Measurements from ENCODE around the gene WDR45B. TPM values are rescaled to one million over a fixed set of nuclear protein-coding genes. Genes with fewer than 3 reads are reported as not detected.
A peak's percentile ranks its signal among the peaks of the same experiment; 100 is the strongest.

WDR45B gene
- polyA plus RNA-seq, 1 experiment, result 141 TPM

DNA sequence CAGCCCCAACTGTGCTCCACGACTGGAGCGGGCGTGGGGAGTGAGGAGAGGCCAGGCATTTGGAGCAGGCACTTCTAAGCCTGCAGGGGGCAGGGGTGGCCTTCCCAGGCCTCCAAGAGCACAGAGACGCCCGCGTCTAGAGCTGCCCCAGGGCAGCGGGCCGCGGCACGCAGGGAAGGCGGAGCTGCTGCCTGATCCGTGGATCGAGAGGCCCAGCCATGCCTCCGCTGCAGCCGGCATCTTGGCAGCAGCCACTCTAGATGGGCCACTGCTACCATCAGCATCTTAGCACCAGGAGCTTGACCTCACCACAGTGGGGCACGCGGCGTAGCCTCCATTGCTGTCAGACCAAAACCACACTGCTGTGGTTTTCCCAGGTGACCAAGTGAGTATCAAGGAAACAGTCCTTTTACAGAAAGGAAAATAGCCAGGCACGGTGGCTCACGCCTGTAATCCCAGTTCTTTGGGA is 20.4 kb upstream of the WDR45B start:
- CTCF ChIA-PET, result interaction anchor here (0.7 to 2.5 kb wide), 13 partner anchors 9 to 208 kb away, joined by 3 to 12 read pairs (median 5); no protein-coding TSS in a partner anchor
- Histone ChIP-seq H3K4me3 (ENCODE audit: low read depth, low read length) (no peak overlapping the region), H3K27me3 (ENCODE audit: control insufficient read depth, insufficient read depth, low read length) (no peaks in the 10 kb centered on the region), H3K36me3 (ENCODE audit: control insufficient read depth, insufficient read depth, low read length) (no peaks in the 10 kb centered on the region)
- POLR2A ChIA-PET, result no interaction called here
- no peak for DNase-seq (ENCODE audit: low read depth)
- TF ChIP-seq, protein P1, sequence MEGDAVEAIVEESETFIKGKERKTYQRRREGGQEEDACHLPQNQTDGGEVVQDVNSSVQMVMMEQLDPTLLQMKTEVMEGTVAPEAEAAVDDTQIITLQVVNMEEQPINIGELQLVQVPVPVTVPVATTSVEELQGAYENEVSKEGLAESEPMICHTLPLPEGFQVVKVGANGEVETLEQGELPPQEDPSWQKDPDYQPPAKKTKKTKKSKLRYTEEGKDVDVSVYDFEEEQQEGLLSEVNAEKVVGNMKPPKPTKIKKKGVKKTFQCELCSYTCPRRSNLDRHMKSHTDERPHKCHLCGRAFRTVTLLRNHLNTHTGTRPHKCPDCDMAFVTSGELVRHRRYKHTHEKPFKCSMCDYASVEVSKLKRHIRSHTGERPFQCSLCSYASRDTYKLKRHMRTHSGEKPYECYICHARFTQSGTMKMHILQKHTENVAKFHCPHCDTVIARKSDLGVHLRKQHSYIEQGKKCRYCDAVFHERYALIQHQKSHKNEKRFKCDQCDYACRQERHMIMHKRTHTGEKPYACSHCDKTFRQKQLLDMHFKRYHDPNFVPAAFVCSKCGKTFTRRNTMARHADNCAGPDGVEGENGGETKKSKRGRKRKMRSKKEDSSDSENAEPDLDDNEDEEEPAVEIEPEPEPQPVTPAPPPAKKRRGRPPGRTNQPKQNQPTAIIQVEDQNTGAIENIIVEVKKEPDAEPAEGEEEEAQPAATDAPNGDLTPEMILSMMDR (IDR thresholded peaks at IDR 0.05; ENCODE audit: insufficient read depth, low read depth, low read length), result peak; percentile 73

DNA sequence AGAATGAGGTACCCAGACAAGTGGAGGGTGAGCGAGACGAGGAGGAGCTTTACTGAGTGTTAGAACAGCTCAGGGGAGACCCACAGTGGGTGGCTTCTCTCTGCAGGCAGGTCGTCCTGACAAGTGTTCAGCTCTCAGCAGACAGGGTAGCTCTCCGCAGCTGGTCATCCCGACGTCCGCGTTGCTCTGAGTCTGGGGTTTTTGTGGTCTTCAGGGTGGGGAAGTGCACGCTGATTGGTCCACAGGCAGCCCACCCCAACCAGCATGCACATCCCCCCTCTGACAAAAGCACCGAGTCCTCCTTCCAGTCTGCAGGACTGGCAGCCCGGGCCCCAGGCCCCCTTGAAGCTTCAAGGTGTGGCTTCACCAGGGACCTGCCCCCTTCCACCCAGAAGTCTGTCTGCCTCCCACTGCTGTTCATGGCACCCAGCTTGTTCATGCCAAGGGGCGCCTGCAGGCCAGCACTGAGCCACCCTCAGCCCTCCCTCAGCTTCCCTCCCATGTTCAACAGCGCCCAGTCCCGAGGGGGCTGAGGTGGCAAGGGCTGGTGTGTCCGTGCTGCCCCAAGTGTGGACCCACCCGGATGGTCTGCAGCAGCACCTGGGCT is 19.9 kb upstream of the WDR45B start:
- DNase-seq (ENCODE audit: low read depth), result no peak
- TF ChIP-seq, protein P1 (IDR thresholded peaks at IDR 0.05; ENCODE audit: insufficient read depth, low read depth, low read length), result no peak
- Histone ChIP-seq H3K27me3 (ENCODE audit: control insufficient read depth, insufficient read depth, low read length) (no peaks in the 10 kb centered on the region), H3K36me3 (ENCODE audit: control insufficient read depth, insufficient read depth, low read length) (no peaks in the 10 kb centered on the region), H3K4me3 (ENCODE audit: low read depth, low read length) (no peak overlapping the region)
- ChIA-PET CTCF (interaction anchor here (0.6 to 2.5 kb wide), 14 partner anchors 8 to 113 kb away, joined by 3 to 12 read pairs (median 5); no protein-coding TSS in a partner anchor), POLR2A (no interaction called here)

DNA sequence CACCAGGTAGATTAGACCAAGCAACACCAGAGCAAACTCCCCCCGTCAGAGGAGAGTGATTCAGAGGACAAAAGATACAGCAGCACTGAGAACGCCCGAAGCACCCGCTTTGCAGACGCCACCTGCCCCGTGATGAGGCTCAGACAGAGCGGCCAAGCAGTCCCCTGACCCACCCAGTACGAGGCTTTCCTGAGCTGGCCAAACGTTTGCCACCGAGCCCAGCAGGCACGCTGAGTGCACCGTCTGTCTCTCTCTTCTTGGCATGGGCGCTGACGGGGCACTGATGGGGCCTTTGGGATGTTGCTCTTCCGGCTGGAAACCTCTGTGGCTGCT is 19.4 kb upstream of the WDR45B start:
- H3K27me3 ChIP-seq (ENCODE audit: control insufficient read depth, insufficient read depth, low read length), result no peaks in the 10 kb centered on the region
- no peak for DNase-seq (ENCODE audit: low read depth)
- no peaks in the 10 kb centered on the region for H3K36me3 ChIP-seq (ENCODE audit: control insufficient read depth, insufficient read depth, low read length)
- CTCF ChIA-PET, result interaction anchor here (1.0 to 2.5 kb wide), 5 partner anchors 10 to 111 kb away, joined by 4 to 12 read pairs (median 9); no protein-coding TSS in a partner anchor
- TF ChIP-seq, protein P1 (IDR thresholded peaks at IDR 0.05; ENCODE audit: insufficient read depth, low read depth, low read length), result no peak
- no peak overlapping the region for H3K4me3 ChIP-seq (ENCODE audit: low read depth, low read length)
- POLR2A ChIA-PET, result no interaction called here

DNA sequence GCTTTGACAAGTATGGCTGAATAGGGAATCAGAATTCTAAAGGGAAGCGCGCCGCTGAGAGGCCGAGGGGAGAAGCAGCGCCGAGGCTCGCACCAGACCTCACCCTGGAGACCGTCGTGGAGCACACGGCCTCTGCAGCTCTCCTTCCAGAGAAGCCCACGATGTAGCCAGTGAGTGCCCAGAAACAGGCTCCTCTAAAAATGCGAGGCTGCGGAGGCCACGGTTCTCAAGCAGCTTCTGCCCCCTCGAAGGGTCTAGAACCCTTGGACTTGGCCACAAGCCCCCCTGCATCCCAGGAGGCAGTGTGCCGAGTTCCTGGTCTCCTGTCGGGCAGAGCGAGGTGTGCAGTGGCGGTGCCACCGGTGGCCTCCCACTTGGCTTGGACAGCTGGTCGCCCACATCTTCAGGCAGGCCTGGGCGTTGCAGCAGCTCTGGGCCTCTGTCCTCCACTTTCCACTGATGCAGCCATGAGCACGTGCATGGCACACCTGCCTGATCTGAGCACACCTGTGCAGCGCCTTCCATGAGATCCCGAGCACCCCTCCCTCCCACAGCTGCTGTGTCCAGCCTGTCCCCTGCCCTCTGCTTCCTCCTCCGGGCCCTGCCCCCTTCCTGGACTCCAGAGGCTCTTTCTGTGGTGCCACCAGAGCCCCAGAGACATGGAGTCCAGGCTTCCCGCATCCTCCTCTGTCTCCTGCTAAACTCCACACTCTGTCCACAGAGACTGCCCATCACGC is 18.9 kb upstream of the WDR45B start:
- no peak for DNase-seq (ENCODE audit: low read depth)
- POLR2A ChIA-PET, result interaction anchor here (0.7 kb wide), 1 partner anchor 21 kb away, joined by 3 read pairs; no protein-coding TSS in a partner anchor
- TF ChIP-seq, protein P1 (IDR thresholded peaks at IDR 0.05; ENCODE audit: insufficient read depth, low read depth, low read length), result no peak
- CTCF ChIA-PET, result interaction anchor here (1.0 to 1.2 kb wide), 2 partner anchors 9 to 105 kb away, joined by 3 to 4 read pairs; no protein-coding TSS in a partner anchor
- Histone ChIP-seq H3K27me3 (ENCODE audit: control insufficient read depth, insufficient read depth, low read length) (no peaks in the 10 kb centered on the region), H3K36me3 (ENCODE audit: control insufficient read depth, insufficient read depth, low read length) (no peaks in the 10 kb centered on the region), H3K4me3 (ENCODE audit: low read depth, low read length) (no peak overlapping the region)

DNA sequence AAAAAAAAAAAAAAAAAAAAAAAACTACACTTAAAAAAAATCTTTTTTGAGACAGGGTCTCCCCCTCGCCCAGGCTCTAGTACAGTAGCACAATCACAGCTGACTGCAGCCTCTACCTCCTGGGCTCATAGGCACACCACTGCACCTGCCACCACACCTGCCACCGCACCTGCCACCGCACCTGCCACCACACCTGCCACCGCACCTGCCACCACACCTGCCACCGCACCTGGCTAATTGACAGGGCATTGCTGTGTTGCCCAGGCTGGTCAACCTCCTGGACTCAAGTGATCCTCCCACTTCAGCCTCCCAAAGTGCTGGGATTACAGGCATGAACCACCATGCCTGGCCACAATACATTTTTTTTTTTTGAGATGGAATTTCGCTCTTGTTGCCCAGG is 17.6 kb upstream of the WDR45B start:
- DNase-seq (ENCODE audit: low read depth), result no peak
- CTCF ChIA-PET, result no interaction called here
- POLR2A ChIA-PET, result no interaction called here
- no peaks in the 10 kb centered on the region for H3K27me3 ChIP-seq (ENCODE audit: control insufficient read depth, insufficient read depth, low read length)
- H3K36me3 ChIP-seq (ENCODE audit: control insufficient read depth, insufficient read depth, low read length), result no peaks in the 10 kb centered on the region
- no peak overlapping the region for H3K4me3 ChIP-seq (ENCODE audit: low read depth, low read length)
- TF ChIP-seq, protein P1 (IDR thresholded peaks at IDR 0.05; ENCODE audit: insufficient read depth, low read depth, low read length), result no peak

Measured in BJ (cell line).